Stimulated activated CD4-positive, alpha-beta T cell treated with anti-CD3 and anti-CD28 coated beads, Interleukin-1b, Interleukin-23, amount 100 ng/mL, for 24 hours (primary cell): ENCODE data around the gene NEDD4L.
A peak's percentile ranks its signal among the peaks of the same experiment; 100 is the strongest.

Experiments used
- DNase-seq, 4 experiments: peaks; one replicate each; pipeline ENCODE4 v3.0.0-alpha.2; 2020; ENCODE audit warnings: low read depth in 4 of 4, low spot score in 1 of 4

Gene NEDD4L

GRCh38 chr18:58205443-58206160, 161.6 kb downstream of the NEDD4L start:
- no peak for DNase-seq

- no peak for DNase-seq
Measured at GRCh38 chr18:58207520-58208152, 163.6 kb downstream of the NEDD4L start.

- DNase-seq: no peak
Measured at GRCh38 chr18:58208207-58208932, 164.3 kb downstream of the NEDD4L start.

DNA sequence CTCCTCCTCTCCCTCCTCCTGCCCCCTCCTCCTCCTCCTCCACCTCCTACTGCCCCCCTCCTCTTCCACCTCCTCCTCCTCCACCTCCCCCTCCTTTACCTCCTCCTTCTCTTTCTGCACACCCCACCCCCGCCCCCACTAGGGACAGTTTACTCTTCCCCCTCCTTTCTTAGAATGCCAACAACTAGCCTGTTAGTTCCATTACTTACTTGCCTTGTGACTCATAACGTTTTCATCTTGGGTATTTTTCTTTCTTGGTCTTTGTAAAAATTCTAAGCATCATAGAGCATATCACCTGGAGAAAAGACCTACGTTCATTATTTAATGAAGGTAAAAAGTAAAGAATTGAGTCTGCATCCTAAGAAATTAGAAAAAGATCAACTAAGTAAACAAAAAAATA, 165.3 kb downstream of the NEDD4L start:
- DNase-seq: no peak

- DNase-seq: no peak
Measured at GRCh38 chr18:58211510-58211909, 167.5 kb downstream of the NEDD4L start.

DNA sequence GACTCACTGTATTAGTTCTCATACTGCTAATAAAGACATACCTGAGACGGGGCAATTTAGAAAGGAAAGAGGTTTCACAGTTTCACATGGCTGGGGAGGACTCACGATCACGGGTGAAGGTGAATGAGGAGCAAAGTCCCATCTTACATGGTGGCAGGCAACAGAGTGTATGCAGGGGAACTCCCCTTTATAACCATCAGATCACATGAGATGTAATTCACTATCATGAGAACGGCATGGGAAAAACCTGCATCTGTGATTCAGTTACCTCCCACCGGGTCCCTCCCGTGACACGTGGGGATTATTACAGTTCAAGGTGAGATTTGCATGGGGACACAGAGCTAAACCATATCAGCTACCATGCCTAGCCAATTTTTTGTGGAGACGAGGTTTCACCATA, 168.2 kb downstream of the NEDD4L start:
- DNase-seq: no peak

DNA sequence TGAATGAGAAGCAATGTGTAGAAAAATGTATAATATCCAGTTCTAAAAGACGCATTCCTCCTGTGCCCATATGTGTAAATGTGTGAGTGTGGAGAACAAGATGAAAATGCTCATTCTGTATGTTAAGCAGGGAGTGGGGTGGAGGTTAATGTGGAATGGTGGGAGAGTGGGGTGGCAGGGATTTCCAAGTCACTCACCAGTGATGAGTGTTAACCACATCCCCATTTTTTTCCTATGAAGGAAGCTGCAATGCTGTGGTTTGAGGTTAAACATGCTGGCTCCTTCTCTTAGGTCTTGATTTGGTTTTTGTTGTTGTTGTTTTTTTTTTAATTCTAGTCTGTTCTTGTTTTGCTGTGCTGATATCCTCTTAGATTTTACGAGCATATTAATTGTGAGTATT, 169.4 kb downstream of the NEDD4L start:
- DNase-seq: no peak

DNA sequence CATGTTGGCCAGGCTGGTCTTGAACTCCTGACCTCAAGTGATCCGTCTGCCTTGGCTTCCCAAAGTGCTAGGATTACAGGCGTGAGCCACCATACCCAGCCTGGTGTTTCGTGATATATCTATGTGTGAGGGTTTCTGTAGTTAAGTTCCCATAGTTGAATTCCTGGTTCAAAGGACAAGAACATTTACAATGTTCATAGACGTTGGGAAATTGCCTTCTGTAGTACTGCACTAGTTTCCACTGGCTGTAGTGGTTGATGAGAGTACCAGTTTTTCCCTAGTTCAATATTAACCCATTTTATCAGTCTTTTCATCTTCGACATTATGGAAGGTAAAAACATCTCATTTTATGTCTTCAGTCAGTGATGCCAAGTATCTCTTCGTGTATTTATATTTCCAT, 171.0 kb downstream of the NEDD4L start:
- no peak for DNase-seq

GRCh38 chr18:58216071-58216481, 172.1 kb downstream of the NEDD4L start:
- DNase-seq: no peak

GRCh38 chr18:58217052-58217451, 173.0 kb downstream of the NEDD4L start:
- DNase-seq: no peak

- no peak for DNase-seq
Measured at GRCh38 chr18:58218117-58218516, 174.1 kb downstream of the NEDD4L start.

DNA sequence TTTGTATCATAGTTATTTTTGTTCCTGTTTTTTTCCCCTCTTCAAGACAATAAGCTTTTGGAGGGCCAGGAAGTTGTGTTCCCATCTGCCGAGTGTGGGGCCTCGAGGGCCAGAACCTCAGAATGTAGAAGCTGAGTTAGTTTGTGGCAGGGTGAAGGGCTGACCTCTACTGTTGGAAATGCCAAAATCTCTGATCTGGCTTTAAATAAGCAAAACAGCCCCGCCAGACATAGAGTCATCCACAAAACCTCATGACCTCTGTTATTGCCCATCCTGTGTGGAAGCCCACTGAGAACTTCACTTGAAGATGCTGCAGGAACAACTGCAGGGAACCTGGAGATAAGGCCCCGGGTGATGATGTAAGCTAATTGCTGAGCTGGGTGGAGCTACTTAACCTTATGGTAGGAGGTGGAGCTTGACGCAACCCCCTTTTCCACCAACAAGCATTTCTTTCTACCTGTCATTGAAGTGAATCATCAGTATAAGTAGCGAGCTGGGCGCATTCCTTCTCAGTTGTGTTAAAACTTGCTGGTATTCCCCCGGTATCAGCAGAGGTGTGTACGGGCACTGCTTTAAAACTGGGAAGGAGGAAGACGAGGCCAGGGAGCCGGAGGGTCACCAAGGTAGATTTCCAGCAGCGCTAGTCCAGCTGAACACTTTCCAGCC, 177.2 kb downstream of the NEDD4L start:
- no peak for DNase-seq

DNA sequence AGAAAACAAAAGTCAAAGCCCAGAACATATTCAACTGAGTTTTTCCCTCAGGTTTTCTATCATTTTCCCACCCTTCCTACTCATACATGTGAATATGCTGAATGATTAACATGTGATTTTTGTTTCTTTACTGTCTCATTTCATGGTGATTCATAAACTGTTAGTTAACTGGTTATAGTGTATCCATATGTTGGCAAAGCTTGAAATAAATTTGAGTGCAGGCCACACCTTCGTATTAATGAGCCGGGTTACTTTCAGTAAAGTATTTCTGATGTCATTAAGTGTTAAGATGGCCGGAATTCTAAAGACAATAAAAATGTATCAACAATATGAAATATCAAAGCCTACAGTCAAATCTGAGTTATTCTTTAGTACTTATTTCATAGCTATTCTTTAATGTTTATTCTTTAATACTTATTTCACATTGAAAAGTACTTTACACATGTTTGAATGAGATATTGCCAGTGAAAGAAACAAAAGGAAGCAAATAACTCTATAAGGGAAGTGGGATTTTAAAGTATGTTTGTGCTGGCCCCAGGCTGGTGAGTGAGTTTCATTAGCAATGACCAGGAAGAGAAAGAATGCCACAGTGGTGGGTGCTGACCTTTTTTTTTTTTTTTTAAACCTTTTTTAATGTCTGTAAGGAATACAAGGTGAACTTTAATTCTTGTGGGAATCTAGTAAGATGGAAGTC, 178.6 kb downstream of the NEDD4L start:
- DNase-seq: no peak

DNA sequence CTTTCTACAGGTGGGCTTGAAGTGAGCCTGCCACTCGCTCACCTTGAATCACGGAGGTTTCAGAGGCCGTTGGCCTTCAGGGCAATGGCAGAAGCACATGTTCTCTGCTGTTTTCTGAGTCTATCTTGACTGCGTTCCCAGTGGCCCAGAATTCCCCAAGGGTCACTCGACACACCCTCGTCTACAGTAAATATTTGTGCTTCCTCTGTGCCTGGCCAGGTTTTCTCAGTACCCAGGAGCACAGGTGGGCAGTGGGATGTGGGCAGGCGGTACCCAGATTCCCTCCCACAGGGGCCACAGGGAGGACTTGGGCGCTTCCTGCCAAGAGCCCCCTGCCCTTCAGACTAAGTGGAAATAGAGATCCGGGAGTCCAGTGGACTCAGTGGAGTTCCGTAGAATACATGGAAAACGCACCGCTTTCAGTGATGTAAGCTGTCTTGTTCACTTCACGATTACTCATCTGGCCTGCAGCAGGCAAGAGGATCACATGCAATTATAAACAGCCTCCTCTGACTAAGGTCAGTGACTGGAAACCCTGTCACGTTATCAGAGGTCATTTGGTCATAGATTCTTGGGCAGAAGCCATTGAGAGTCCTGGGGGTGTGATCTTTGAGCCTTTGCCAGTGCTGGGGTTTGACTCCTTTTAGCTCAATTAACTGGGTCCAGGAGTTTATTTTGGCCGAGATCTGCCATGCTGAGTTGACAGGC, 179.8 kb downstream of the NEDD4L start:
- no peak for DNase-seq

DNA sequence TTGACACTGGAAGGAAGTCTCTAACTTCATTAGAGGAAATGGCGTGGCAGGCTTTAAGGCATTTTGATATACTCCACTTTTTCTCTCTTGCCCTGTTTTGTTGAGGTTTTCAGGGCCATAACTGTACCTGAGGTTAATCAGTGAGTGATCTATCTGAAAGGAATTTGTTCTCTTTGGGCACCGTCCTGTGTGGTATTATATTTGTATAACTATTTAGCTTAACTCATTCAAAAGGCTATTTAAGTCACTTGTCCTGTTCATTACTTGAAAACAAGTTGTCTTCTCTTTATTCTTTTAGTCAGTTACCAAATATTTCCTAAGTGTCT, 180.4 kb downstream of the NEDD4L start:
- DNase-seq: no peak

- DNase-seq: peak in 1 of 4 experiments; percentile 11
Measured at GRCh38 chr18:58225101-58225500, 181.1 kb downstream of the NEDD4L start.

DNA sequence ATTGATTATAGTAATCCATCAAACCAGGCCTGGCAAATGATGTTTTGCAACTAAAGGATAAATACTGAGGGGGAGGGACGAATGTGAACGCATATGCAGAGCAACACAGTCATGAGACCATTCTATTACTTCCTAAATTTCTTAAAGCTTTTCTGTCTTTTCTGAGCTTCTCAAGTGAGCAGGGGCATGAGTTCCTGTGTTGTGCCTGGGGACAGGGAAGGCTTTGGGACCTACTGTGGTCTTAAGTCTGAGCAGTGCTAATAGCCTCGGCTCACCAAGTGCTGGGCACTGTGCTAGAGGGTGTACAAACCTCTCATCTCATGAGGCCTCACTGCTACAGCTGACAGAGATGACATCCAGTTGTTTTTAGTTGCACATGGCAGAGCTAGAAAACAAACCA, 182.4 kb downstream of the NEDD4L start:
- no peak for DNase-seq

DNA sequence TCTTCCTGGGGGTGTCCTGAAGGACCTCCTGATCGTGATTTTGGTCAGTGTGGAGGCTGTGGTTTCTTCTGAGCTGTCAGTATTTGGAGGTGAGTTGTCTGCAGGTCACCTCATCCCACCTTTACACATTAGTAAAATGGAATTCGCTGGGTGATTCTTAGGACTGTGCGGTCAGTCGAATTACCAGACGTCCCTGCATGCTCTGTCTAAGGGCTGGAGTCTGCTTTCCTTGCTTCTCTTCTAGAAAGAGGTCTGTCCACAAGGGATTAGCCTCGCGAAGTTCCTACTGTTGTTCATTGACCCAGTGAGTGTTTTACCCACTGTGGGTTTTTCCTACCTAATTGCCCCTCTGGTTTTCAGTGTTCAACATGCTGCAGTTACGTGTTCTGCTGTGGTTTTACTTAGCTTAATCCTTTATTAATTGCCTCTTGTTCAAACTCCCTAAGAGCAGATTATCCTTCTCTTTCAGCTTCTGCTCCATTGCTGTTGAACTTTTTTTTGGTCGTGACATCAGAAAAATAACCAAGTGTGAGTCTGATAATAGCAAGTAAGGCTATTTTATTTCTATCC, 183.4 kb downstream of the NEDD4L start:
- no peak for DNase-seq

GRCh38 chr18:58228176-58228575, 184.2 kb downstream of the NEDD4L start:
- no peak for DNase-seq

- DNase-seq: no peak
Measured at GRCh38 chr18:58228762-58229161, 184.7 kb downstream of the NEDD4L start.
